OCI-LY3 (cell line): ENCODE data around the gene TAF4.

Experiments
- EZH2phosphoT487 ChIP-seq: fragments of 200-600 bp; shearing (Covaris generic); IDR thresholded peaks from 2 replicates; pipeline ENCODE4 v1.6.1; 2018; ENCODE audit warnings: antibody characterized with exemption, mixed run types, low read depth
- TF ChIP-seq, protein P1 (sequence below): fragments of 200-600, 300-600 bp; sonication (generic); IDR thresholded peaks from 2 replicates; pipeline ENCODE4 v1.5.1; 2014; ENCODE audit warnings: antibody characterized with exemption, low read length, low read depth

DNA sequence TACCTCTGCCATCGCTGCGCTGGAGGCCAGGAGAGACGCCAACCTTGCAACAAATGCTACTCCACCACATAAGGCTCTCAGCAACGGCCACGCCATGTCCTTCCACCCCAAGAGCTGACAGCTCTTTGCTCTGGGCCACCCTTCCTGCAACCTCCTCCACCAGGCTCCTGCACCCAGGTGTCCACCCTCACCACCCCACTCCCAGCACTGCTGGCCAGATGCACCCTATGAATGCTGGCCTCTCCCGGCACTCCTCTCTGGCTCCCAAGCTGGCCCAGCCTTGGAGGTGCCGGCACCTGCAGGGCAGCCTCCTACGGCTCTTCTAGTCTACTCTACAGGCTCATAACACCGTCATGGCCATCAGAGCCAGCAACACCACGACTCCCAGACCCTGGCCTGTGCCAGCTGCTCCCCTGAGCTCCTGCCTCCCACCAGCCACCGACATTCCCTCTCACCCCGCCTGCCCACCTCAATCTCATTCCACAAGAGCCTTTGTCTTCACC lies 11.2 kb downstream of the TAF4 start:
- TF ChIP-seq, protein P1, sequence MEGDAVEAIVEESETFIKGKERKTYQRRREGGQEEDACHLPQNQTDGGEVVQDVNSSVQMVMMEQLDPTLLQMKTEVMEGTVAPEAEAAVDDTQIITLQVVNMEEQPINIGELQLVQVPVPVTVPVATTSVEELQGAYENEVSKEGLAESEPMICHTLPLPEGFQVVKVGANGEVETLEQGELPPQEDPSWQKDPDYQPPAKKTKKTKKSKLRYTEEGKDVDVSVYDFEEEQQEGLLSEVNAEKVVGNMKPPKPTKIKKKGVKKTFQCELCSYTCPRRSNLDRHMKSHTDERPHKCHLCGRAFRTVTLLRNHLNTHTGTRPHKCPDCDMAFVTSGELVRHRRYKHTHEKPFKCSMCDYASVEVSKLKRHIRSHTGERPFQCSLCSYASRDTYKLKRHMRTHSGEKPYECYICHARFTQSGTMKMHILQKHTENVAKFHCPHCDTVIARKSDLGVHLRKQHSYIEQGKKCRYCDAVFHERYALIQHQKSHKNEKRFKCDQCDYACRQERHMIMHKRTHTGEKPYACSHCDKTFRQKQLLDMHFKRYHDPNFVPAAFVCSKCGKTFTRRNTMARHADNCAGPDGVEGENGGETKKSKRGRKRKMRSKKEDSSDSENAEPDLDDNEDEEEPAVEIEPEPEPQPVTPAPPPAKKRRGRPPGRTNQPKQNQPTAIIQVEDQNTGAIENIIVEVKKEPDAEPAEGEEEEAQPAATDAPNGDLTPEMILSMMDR = no peak
- no peak for TF ChIP-seq EZH2phosphoT487
